Activated naive CD8-positive, alpha-beta T cell treated with anti-CD3 and anti-CD28 coated beads, Interleukin-2, amount 50 U/mL, for 16 hours (primary cell): ENCODE results near the gene RER1.

ENCODE experiments used
- DNase-seq: peaks from one replicate; pipeline ENCODE4 v3.0.0-alpha.2; 2020; ENCODE audit warnings: low read depth, low spot score

RER1 gene

DNA sequence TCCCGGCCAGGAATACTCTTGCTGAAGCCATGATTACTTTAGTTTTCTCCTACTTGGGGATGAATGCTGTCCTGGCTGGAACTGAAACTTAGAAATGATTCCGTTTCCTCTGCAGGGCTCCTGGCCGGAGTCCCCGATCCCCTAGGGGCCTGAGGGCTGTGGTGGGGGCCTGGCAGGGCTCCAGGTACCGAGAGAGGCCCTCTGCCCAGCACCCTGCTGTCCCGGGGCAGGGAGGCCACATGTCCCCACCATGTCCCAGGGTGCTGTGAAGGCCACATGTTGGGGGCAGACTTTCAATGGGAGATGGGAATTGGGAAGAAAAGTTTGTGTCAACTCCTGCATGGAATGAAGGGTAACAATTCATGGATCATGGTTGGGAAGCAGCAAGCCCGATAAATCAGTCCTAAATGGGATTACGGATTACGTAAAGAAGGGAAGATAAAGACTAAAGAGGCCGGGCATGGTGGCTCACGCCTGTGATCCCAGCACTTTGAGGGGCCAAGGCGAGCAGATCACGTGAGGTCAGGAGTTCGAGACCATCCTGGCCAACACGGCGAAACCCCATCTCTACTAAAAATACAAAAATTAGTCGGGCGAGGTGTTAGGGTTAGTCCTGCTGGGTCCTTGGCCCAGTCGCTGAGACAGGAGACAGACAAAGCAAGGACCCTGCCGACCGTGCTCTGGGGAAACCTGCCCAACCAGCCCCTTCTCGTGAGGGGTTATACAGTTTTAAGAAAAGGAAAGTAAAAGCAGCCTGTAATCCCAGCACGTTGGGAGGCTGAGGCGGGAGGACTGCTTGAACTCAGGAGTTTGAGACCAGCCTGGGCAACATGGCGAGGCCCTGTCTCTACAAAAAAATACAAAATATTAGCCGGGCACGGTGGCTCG, 37.8 kb upstream of the RER1 start:
- DNase-seq: no peak

DNA sequence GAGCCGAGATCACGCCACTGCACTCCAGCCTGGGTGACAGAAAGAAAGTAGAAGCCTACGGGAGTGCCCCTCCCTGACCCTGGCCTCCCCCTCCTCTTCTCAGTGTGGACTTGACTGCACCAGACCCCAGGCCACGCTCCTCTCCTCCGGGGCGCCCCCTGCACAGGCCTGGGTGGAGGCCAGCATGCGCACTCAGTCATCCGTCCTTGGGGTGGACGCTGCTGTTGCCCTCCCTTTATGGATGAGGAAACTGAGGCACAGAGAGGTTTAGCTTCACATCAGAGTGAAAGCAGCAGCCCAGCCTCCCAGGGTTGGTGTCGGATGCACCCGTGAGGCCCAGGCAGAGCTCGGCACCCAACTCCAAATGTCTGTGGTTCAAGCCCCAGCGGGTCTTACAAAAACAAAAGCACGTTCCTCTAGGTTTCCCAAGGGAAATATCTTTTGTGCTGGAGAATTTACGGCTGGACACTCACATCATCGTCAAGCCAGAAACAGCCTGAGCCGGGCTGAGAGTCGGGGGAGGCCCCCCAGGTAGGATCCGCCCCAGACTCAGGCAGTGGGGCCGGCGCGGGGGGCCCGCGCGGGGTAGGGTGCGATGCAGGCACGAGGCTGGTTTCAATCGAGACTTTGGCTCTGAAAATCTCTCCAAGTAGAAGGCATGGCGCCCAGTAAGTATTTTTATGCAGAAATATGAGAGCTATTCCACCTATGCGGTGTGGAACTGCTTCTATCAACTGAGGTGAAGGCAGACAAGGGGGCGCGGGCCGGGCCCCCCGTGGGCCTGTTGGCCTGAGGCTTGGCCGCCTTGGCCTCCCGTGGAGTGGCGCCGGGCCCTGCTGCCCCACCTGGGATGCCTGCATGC, 36.9 kb upstream of the RER1 start:
- no peak for DNase-seq

DNA sequence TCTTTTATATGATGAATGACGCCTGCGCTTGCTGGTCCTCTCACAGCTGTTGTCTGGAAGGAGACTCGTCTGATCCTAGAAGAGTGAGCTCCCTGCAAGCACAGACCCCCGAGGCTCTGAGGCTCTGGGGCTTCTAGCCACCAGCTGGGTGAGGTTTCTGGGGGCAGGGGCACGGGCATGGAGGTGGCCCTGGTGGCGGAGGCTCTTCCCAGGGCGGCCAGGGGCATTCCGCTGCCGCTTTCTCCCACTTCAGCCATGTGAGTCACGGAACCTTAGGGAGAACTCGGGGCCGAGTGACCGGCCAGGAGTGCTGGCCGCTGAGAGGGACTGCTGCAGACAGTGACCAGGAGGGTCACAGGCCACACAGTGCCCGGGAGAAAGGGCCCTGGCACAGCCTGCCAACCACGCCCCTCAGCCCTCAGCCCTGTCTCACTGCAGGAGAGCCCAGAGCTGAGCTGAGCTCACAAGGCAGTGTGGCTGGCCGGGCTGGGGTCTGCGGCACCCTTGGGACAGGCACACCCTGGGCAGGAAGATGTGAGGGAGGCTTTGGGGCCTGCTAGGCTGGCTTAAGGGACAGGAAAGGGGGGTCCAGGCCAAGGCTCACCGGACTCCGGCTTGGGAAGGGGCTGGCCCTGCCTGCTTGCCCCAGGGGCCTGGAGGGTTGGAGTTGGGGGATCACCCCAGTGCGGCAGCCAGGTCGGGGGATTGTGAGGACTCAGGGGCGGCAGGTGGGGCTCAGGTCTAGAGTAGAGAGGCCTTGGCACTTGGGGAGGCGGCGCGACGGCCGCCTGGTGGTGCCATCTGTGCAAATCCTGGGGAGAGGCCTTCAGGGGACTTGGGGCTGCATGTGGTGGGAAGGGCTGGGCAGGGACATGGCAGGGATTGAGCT, 36.0 kb upstream of the RER1 start:
- no peak for DNase-seq

DNA sequence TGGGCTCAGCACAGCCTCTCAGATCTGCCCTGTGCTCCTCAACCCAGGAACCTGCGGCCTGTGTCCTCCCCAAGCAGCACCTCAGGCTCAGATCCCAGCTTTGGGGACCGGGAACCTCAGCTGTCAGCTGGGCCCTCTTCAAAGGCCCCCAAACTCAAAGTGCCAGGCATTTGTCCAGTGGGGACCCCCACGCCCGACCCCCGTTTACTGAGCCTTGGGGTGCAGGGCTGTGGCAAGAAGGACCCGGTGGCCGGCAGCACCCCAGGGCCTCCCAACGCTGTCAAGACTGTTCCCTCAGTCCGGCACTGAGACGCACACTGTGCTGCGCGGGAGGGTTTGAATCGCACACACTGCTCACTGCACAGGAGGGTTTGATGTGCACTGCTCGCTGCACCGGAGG, 35.2 kb upstream of the RER1 start:
- no peak for DNase-seq

DNA sequence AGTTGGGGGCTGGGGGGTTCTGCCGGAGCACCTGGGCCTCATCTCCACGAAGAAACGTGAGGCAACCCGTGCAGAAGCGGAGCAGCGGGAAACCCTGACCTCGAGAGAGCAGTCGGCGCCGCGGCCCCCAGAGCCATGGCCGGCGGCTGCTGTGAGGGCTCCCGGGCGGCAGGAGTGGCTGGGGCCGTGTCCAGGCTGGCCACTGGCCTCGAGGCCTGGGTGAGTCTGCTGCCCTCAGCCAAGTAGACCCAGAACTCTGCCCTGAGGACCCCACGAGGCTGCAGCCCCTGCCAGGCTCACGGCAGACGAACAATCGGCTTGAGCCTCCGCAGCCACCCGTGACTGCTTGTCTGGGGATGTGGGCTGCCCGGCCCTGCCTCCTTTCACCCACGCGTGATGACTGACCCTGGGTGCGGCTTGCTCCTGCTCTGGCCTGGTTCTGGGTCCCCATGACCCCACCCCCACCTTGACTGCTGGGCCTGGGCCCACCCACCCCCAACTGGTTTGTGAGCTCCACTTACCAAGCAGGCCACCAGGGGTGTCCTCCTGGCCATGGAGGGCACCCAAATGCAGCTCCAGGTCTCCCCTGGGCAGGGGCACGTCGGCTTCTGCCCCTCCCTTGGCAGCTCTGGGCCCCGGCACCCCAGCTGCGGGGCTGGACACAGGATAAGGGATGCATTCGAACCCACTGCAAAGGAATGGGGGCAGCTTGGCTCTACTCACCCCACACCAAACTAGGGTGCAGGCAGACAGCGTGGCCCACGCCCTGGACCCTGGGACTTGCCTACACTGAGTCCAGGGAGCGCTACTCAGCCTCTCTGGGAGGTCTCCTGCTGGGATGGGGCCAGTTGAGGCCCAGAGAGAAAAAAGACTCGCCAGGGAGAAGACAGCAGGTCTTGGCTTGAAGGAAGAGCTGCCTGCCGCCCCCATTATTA, 34.5 kb upstream of the RER1 start:
- DNase-seq: no peak

DNA sequence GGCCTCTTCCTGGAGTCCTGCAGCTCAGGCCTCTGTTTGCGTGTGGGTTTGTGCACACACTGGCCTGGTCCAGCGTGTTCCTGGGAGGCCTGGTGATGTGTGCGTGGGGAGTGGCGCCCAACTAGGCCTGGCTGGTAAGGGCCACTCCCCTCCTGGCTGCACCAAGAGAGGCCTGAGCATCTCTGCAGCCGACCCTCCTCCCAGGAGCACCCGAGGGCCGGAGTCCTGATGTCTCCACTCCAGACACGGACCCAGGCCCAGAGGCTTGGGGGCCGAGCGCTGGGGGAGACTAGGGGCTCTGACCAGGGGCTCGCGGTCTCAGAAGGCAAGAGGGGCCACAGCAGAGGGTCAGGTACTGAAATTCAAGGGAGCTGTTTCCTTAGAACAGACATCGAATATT, 33.6 kb upstream of the RER1 start:
- no peak for DNase-seq

DNA sequence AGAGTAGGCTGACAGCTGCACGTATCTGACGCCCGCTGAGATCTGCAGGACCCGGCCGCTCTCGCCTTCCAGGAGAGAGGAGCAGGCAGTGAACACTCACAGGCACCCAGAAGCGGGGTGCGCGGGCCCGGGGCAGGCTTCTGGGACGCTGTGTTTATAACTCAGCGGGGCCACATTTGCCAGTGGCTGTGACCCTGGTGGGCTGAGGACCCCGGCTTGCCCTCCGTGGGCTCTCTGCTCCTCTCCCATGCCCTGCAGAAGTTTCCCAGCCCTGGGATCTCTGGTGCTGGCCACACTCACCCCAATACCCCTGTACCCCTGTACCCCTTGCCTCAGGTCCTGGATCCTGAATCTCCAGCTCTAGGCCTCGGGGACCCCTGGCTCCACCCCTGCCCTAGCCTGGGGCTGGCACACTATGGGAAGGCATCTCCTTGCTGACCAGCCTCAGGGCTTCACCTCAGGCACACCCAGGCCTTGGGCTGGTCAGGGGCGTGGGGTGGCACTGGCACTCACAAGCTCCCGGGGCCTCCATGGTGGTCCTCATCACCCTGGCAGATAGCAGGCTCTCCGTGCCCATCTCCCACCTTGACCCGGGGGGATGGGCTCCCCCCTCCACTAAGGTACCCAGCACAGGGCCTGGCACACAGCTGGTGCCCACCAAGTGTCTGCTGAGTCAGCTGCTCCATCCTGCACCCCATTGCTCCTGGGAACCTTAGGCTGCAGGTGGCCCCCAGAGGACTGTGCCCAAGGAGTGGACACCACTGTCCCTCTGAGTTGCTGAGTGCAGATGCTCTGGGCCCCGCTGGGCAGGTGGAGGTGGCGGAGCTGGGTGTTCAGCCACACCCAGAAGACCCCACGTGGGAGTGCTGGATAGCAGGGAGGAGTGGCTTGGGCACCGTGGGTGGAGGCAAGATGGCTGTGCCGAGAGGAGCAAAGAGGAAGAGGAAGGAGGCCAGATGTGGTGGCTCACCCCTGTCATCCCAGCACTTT, 32.7 kb upstream of the RER1 start:
- no peak for DNase-seq

DNA sequence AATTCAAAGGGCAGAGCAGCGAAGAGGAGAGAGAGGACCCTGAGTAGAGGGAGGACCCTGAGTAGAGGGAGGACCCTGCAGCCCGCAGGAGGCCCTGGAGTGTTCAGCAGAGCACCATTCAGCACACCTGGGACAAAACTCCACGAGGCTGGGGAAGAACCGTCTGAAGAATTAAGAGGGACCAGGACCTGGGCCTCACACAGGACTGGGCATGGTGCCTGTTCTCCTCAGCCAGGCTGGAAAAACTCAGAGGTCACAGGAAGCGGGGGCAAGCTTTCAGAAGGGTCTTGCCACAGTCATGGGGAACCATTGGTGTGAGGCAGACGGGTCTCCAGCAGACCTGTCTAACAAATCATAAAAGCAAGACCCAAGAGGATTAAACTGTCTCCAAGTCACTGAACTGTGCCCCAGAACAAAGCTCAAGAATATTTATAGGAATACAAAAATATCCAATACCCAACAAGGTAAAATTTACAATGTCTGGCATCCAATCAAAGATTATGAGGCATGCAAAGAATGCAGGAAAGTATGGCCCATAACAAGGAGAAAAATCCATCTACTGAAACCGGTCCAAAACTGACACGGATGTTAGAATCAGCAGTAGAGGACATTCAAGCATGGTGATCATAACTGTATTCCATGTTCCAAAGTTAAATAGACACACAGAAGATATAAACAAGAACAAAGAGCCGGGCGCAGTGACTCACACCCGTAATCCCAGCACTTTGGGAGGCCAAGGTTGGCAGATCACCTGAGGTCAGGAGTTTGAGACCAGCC, 30.9 kb upstream of the RER1 start:
- no peak for DNase-seq

DNA sequence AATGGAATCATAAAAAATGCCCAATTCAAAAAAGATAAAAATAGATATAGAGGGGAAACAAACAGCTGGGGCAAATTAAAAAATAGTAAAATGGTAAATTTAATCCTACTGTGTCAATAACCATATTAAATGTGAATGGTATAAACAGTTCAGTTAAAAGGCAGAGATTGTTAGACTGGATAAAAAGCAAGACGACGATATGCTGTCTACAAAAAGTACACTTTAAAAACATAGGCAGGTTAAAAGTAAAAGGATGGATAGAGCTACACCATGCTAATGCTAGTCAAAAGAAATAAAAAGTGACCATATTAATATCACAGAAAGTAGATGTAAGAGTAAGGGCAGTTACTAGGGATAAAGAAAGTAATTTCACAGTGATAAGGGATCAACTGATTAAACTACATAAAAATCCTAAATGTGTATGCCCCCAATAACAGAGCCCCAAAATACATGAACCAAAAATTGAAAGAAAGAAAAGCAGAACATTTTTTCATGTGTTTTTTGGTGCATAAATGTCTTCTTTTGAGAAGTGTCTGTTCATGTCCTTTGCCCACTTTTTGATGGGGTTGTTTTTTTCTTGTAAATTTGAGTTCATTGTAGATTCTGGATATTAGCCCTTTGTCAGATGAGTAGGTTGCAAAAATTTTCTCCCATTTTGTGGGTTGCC, 27.7 kb upstream of the RER1 start:
- DNase-seq: no peak

DNA sequence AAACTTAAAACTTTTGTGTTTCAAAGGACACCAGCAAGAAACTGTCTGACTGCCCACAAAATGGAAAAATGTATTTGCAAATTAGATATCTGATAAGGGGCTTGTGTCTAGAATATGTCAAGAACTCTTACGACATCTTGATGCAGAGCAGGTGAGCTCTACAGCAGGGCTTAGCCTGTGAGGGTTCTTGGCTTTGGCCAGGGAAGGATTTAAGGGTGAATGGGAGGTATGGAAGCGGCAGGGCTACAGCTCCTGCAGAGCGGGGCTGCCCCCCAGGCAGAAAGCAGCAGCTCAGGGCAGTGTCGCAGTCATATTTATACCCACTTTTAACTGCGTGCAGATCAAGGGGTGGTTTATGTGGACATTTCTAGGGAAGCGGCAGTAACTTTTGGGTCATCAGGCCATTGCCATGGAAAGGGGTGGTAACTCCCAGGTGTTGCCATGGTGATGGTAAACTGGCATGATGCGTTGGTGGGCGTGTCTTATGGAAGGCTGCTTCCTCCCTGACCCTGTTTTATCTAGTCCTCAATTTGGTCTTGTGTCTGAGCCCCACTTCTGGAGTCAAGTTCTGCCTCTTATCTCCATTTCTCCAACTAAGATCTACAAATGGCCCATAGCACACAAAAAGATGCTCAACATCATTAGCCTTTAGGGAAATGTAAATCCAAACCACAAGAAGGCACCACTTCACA, 23.4 kb upstream of the RER1 start:
- DNase-seq: no peak

DNA sequence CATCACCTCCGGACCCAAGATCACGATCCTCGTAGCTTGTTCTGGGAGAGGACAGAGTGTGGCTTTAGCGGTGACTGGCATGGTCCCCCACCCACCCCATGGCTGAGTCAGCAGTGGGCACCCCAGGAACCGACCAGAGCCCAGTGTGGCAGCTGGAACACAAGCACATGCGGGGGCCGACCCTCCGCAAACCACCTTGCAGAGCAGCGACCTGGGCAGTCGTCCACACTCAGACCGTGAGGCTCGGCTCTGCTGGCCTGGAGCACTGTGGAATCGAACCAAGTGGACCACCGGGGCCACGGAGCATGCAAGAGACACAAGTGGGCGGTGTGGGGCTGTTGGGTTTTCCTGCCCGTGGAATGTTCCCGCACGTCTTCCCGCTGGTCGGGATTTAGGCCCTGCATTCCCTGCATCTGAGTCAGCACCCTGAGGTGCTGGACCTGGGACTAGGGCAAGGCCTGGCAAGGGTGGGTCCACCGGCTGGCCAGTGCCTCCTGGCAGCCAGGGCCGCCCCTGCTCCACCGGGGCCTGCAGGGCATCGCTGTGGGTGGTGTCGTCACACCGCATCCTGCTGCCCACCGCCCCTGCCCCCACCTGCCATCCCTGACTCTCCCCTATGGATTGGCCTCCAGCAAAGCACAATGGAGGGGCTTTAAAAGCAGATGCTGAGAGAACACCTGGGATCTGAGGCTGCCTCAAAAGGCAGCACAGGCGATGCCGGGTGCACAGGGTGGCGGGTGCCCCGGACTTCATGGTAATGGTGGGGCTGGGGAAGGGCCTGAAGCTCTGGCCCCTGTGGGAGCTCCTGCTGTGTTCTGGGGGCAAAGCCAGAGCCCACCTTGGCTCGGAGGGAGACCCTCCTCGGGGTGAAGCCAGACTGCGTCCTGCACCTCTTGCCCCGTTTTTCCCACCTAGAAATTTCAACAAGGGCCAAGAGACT, 18.8 kb upstream of the RER1 start:
- no peak for DNase-seq

DNA sequence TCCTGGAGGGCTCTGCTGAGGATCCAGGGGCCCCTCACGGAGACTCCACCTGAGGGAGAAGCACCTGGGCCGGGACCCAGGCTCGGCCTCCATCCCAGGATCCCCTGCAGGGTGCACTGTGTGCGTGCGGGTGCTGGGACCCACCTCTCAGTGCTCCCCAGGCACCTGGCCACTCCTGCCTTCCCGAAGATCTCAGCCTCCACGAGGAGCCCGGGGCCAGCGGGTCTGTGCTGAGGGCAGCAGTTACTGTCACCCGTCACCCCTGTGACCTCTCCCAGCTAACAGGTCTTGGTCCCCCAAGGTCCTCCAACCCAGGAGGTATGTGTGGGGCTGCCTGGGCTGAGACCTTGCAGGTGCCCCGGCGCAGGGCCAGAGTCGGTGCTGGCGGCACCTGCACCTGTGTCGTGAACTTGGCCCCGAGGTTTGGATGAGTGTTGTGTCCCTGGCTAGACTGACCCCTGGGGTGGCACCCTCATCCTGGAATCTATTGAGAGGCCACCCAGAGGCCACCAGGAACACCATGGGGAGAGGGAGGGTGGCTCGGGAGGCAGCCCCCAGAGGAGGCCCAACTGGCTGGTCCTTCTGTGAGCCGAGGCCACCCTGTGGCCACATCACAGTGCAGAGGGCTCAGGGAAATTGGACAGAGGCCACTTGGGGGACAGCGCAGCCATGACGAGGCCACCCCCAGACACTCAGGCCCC, 17.9 kb upstream of the RER1 start:
- no peak for DNase-seq

DNA sequence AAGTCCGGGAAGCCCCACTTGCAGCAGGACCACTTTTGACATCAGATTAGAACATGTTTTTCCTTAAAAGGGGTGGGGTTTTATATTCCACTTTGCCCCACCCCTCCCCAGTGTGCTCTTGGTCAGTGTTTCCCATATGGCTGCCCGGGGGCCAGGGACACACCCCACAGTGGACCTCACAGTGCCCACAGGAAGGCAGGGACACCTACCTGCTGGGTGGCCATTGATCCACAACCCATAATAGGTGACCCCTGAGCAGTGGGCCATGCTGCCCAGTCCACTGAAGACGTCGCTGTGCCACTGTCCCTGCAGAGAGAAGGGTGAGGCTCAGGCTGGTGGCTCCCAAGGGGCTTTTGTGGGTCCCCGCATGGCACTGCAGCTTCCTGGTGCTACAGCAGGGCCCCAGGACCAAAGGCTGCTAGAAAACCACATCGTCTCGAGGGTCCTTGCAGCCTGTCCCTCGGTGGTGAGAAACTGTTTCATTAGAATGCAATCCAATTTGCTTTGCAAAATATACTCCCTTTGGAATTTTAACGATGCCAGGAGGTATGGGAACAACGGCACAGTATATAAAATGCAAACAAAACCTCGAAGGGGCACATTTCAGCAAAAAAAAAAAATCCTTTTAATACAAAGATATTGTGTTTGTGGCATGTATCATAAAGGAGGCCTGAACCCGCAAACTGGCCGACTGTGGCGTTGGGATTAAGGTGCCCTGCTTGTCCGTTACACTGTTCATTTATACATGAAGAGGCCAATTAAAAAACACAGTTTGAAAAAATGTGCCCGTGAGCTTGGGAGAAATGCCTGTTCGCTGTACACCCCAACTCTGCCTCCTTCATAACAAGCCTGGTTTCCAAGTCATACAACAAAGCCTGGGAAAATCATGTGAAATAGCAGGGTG, 17.1 kb upstream of the RER1 start:
- DNase-seq: no peak

DNA sequence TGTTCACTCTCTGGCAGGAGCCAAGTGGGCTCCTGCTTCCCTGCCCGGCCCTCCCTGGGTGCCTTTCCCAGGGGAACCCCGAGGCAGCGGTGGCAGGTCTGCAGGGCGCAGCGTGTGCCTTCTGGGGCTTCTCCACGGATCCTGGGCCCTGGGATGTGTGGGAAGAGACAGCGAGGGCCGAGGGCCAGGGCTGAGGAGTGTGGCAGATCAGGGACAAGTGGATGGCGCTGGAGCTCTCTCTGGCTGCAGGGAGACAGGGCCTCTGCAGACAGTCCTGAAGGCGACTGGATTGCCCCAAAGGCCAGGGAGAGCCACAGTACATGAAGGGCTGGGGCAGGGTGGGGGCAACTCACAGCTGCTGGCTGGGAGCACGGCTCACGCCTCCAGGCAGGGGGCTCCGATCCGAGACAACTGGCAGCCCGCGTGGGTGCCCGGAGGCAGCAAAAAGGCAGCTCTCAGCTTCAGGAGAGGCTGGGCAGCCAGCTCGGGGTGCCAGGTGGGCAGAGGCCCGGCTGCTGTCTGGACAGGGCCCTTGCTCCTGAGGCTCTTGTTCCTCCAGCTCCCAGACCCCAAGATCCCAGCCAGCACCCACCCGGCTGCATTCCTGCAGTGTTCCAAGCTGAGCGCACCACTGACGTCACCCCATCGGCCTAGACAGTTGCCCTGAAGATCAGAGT, 16.3 kb upstream of the RER1 start:
- no peak for DNase-seq
